Esophagus squamous epithelium (tissue), 4 donors: ENCODE data around the gene SF3B5.

Experiments used
- CTCF ChIP-seq, 6 experiments: fragments of 450-650 bp in 4 of 6; fragments of 200-600 bp in 2 of 6; sonication (generic) in 2 of 6; IDR thresholded peaks; one replicate each; pipeline ENCODE4 v1.5.1; 2016 to 2019; ENCODE audit warnings: antibody characterized with exemption in 6 of 6, mild to moderate bottlenecking in 4 of 6, moderate library complexity in 4 of 6
- POLR2A ChIP-seq, 4 donors: fragments of 450-650 bp; IDR thresholded peaks; one replicate each; pipeline ENCODE4 v1.6.1; 2017; ENCODE audit warnings: antibody characterized with exemption in 4 of 4, mild to moderate bottlenecking in 4 of 4, moderate library complexity in 3 of 4

- TF ChIP-seq CTCF (IDR thresholded peaks at IDR 0.05) (no peak), POLR2A (IDR thresholded peaks at IDR 0.05) (no peak)
These were observed 41.8 kb downstream of the SF3B5 start for GRCh38 chr6:144053601-144054000.
